Upper lobe of left lung (tissue), 6 donors: Measurements from ENCODE around the gene GLRA2. TPM values are rescaled to one million over a fixed set of nuclear protein-coding genes. Genes with fewer than 3 reads are reported as not detected.

Experiments used
- ATAC-seq, 2 donors: fragments of 200-7000 bp; cut with Tn5 transposase; one replicate each; pipeline ENCODE4 v1.9.1; 2022; ENCODE audit warnings: mild to moderate bottlenecking in 2 of 2, moderate library complexity in 2 of 2; ENCODE audit not compliant: low FRiP score in 2 of 2
- DNase-seq, 2 donors: peaks; one replicate each; pipeline ENCODE4 v3.0.0-alpha.2; 2019 to 2020
- H3K27ac ChIP-seq, 4 donors: fragments of 200-600 bp; sonication (generic); one replicate each; pipeline ENCODE4 v1.5.1; 2016 to 2019
- H3K27me3 ChIP-seq, 4 donors: fragments of 200-600 bp; sonication (generic); one replicate each; pipeline ENCODE4 v1.5.1; 2017 to 2019
- H3K36me3 ChIP-seq, 4 donors: fragments of 200-600 bp; sonication (generic); one replicate each; pipeline ENCODE4 v1.5.1; 2016 to 2019
- H3K4me1 ChIP-seq, 4 donors: fragments of 200-600 bp; sonication (generic); one replicate each; pipeline ENCODE4 v1.5.1; 2018 to 2019
- H3K4me3 ChIP-seq, 4 donors: fragments of 200-600 bp; sonication (generic); one replicate each; pipeline ENCODE4 v1.5.1; 2017 to 2019; ENCODE audit warnings: mild to moderate bottlenecking in 2 of 4, moderate library complexity in 1 of 4
- H3K9me3 ChIP-seq, 4 donors: fragments of 200-600 bp; sonication (generic); one replicate each; pipeline ENCODE4 v1.5.1; 2018 to 2019
- EP300 ChIP-seq, 4 donors: sonication (generic); formaldehyde crosslinking; IDR thresholded peaks; one replicate each; pipeline ENCODE4 v1.5.1; 2017; ENCODE audit warnings: antibody characterized with exemption in 4 of 4, control low read depth in 2 of 4
- POLR2A ChIP-seq, 4 donors: fragments of 450-650 bp; IDR thresholded peaks; one replicate each; pipeline ENCODE4 v1.5.1; 2016 to 2017; ENCODE audit warnings: antibody characterized with exemption in 4 of 4, mild to moderate bottlenecking in 2 of 4
- POLR2AphosphoS5 ChIP-seq, 2 donors: sonication (generic); formaldehyde crosslinking; IDR thresholded peaks; one replicate each; pipeline ENCODE4 v1.5.1; 2017; ENCODE audit warnings: antibody characterized with exemption in 2 of 2
- WGBS, 2 donors: methylation state at CpG; one replicate each; pipeline ENCODE4 v1.1.5; 2017 to 2018; 5-methylcytosine and 5-hydroxymethylcytosine counted together
- total RNA-seq, 6 donors: library from RNA; depleted of rRNA in 4 of 6; stranded (reverse); fragments of >200 nt in 4 of 6; gene quantifications; one replicate each; pipeline versions ENCODE4 v1.1.0 to v1.2.1, GENCODE V29; 2016 to 2021
- TF ChIP-seq, protein P1 (sequence below), 6 experiments: fragments of 450-650 bp in 4 of 6; fragments of 200-600 bp in 2 of 6; sonication (generic) in 2 of 6; IDR thresholded peaks; one replicate each; pipeline ENCODE4 v1.5.1; 2016 to 2019; ENCODE audit warnings: antibody characterized with exemption in 6 of 6
- donor health status: DM: no; HTN: no; CAD: no; lungs with moderate emphysema.
- donor health status: DM: no; HTN: yes; CAD: no; lungs with severe emphysema.

GLRA2 gene
- total RNA-seq, 6 donors from 2014 or later = not detected

- Histone ChIP-seq H3K9me3 (peaks cover 0 to 3% (median 0%) of the 10 kb centered on the region in 4 donors), H3K4me3 (no peak overlapping the region), H3K4me1 (no peaks in the 10 kb centered on the region), H3K27ac (no peak overlapping the region), H3K36me3 (no peaks in the 10 kb centered on the region), H3K27me3 (no peaks in the 10 kb centered on the region)
- DNase-seq = no peak
- 39 to 47% methylated on average over 2 to 4 of the region's 4 CpGs for WGBS, 2 donors
- no peak for ATAC-seq
- TF ChIP-seq, protein P1, sequence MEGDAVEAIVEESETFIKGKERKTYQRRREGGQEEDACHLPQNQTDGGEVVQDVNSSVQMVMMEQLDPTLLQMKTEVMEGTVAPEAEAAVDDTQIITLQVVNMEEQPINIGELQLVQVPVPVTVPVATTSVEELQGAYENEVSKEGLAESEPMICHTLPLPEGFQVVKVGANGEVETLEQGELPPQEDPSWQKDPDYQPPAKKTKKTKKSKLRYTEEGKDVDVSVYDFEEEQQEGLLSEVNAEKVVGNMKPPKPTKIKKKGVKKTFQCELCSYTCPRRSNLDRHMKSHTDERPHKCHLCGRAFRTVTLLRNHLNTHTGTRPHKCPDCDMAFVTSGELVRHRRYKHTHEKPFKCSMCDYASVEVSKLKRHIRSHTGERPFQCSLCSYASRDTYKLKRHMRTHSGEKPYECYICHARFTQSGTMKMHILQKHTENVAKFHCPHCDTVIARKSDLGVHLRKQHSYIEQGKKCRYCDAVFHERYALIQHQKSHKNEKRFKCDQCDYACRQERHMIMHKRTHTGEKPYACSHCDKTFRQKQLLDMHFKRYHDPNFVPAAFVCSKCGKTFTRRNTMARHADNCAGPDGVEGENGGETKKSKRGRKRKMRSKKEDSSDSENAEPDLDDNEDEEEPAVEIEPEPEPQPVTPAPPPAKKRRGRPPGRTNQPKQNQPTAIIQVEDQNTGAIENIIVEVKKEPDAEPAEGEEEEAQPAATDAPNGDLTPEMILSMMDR (IDR thresholded peaks at IDR 0.05) = no peak
- no peak for TF ChIP-seq POLR2AphosphoS5 (IDR thresholded peaks at IDR 0.05)
- TF ChIP-seq EP300 (IDR thresholded peaks at IDR 0.05) = no peak
- no peak for TF ChIP-seq POLR2A (IDR thresholded peaks at IDR 0.05)
Observed at GRCh38 chrX:14616301-14616700, 87.0 kb downstream of the GLRA2 start.

DNA sequence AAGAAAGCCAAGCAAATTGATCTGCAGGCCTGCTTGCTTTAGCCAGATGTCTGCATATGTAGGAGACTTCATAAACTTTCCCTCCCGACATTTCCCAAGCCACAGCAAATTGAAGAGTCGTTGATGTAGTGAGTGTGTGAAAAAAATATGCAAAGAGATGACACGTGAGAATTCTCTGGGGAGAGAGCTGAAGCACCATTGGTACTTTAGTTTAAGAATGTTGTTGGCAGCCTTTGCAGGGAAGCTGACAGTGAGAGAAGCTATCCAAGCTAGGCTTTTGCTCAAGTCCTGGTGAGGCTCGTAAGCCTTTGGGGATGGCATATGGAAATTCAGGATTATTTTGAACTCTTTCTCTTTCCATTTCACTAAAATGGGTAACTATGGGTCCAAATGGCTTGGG, 87.5 kb downstream of the GLRA2 start:
- WGBS, 2 donors = 27 to 39% methylated on average over 4 of the region's 4 CpGs

DNA sequence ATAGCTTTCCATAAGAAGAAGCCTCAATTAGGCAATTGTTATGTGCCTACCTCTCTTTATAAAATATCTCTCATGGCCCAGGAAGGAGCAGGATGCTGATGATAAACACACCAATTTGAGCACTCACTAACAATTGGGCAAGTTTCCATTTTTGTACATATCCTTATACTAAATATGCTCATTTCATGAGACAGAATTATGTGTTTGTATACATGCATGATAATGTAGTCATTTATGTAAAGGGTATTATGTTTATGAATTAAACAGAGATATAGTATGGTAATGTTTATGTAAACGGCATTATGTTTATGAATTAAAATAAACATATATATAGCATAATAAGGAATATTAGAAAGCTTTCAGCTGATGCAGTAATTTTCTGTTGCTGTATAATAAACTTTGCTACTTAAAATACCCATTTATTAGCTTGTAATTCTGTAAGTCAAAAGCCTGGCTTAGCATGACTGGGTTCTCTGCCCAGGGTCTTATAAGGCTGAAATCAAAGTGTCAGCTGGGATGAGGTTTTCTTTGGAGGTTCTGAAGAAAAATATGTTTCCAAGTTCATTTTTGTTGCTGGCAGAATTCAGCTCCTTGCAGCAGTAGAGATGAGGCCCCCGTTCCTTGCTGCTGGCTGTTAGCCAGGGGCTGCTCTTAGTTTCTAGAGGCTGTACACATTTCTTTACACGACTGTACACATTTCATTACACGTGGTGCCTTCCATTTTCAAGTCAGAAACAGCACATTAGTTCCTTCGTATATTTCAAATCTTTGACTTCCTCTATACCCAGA, 89.0 kb downstream of the GLRA2 start:
- no peak for TF ChIP-seq EP300 (IDR thresholded peaks at IDR 0.05)
- no peak for TF ChIP-seq POLR2A (IDR thresholded peaks at IDR 0.05)
- no peak for TF ChIP-seq POLR2AphosphoS5 (IDR thresholded peaks at IDR 0.05)
- TF ChIP-seq, protein P1 (IDR thresholded peaks at IDR 0.05) = no peak
- DNase-seq (no peak), ATAC-seq (no peak)
- Histone ChIP-seq H3K9me3 (no peaks in the 10 kb centered on the region), H3K4me3 (no peak overlapping the region), H3K27ac (no peak overlapping the region), H3K27me3 (no peaks in the 10 kb centered on the region), H3K4me1 (no peaks in the 10 kb centered on the region), H3K36me3 (no peaks in the 10 kb centered on the region)
- WGBS, 2 donors = 24 to 27% methylated on average over 5 of the region's 5 CpGs

More for the DNA sequence above, 87.5 kb downstream of the GLRA2 start:
- H3K27ac ChIP-seq = no peak overlapping the region
- peaks cover 0 to 3% (median 0%) of the 10 kb centered on the region in 4 donors for H3K9me3 ChIP-seq
- H3K27me3 ChIP-seq = no peaks in the 10 kb centered on the region
- DNase-seq = no peak
- TF ChIP-seq EP300 (IDR thresholded peaks at IDR 0.05) (no peak), POLR2AphosphoS5 (IDR thresholded peaks at IDR 0.05) (no peak), POLR2A (IDR thresholded peaks at IDR 0.05) (no peak)
- TF ChIP-seq, protein P1 (IDR thresholded peaks at IDR 0.05) = no peak
- no peaks in the 10 kb centered on the region for H3K4me1 ChIP-seq
- H3K36me3 ChIP-seq = no peaks in the 10 kb centered on the region
- no peak overlapping the region for H3K4me3 ChIP-seq
- no peak for ATAC-seq

DNA sequence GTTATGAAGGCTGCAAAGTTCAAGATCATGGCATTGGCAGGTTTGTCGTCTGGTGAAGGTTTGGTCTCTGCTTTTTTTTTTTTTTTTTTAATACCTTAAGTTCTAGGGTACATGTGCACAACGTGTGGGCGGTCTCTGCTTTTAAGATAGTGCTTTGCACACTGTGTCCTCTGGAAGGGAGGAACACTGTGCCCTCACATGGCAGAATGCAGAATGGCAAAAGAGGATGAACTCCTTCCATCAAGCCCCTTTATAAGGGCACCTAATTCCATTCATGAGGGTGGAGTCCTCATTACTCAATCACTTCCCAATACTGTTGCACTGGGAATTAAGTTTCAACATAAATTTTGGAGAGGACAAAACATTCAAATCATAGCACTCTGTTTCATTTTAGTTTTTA, 101.4 kb downstream of the GLRA2 start:
- ATAC-seq (no peak), DNase-seq (no peak)
- H3K27ac ChIP-seq = no peak overlapping the region
- no peaks in the 10 kb centered on the region for H3K27me3 ChIP-seq
- H3K4me1 ChIP-seq = no peaks in the 10 kb centered on the region
- 37 to 52% methylated on average over 3 of the region's 3 CpGs for WGBS, 2 donors
- no peaks in the 10 kb centered on the region for H3K9me3 ChIP-seq
- H3K36me3 ChIP-seq = no peaks in the 10 kb centered on the region
- TF ChIP-seq POLR2A (IDR thresholded peaks at IDR 0.05) (no peak), EP300 (IDR thresholded peaks at IDR 0.05) (no peak), POLR2AphosphoS5 (IDR thresholded peaks at IDR 0.05) (no peak)
- TF ChIP-seq, protein P1 (IDR thresholded peaks at IDR 0.05) = no peak
- H3K4me3 ChIP-seq = no peak overlapping the region
